Liver (tissue), 3 donors: ENCODE data around the gene PRELID1.

ENCODE experiments used
- CTCF ChIP-seq: fragments of 150-350 bp; IDR thresholded peaks from 2 replicates; pipeline ENCODE4 v1.5.1; 2017; ENCODE audit warnings: improper control_type of control experiment, low read depth, low read length; ENCODE audit not compliant: missing input control
- JUND ChIP-seq, 2 donors: IDR thresholded peaks; 2 replicates each; pipeline ENCODE4 v1.6.1; 2016; ENCODE audit warnings: antibody characterized with exemption in 2 of 2
- REST ChIP-seq: IDR thresholded peaks from 2 replicates; pipeline ENCODE4 v1.6.1; 2016; ENCODE audit warnings: antibody characterized with exemption, mild to moderate bottlenecking
- donor health status: healthy.
- donor health status: healthy.

DNA sequence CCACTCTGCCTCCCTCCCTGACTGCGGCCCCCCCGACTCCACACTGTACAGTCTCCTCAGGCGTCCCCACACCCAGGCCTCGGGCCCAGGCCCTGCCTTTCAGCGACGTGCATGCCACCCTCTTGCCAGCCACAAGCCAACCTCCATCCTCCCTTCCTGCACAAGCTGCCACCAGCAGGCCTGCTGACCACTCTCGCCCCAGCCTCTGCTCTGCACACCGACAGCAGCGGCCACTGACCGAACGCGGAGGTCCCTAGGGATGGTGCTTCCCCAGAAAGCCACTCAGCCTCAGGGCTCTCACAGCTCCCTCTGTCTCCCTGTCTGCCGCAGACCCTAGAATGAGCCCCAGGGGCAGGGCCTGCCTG lies 29.3 kb downstream of the PRELID1 start:
- TF ChIP-seq REST: no peak
- TF ChIP-seq JUND (IDR thresholded peaks at IDR 0.05): no peak
- TF ChIP-seq CTCF: no peak
